T-helper 22 cell (primary cell): Measurements from ENCODE around the gene OLIG1.

ENCODE experiments used
- DNase-seq: peaks from one replicate; pipeline ENCODE4 v3.0.0-alpha.2; 2020; ENCODE audit warnings: low read depth

The OLIG1 gene

GRCh38 chr21:33101300-33101911 is 31.5 kb downstream of the OLIG1 start:
- DNase-seq = no peak

GRCh38 chr21:33105088-33105487 is 35.1 kb downstream of the OLIG1 start:
- no peak for DNase-seq

GRCh38 chr21:33108228-33108627 is 38.3 kb downstream of the OLIG1 start:
- DNase-seq = no peak

GRCh38 chr21:33109574-33110339 is 39.8 kb downstream of the OLIG1 start:
- DNase-seq = no peak

GRCh38 chr21:33110340-33110715 is 40.4 kb downstream of the OLIG1 start:
- no peak for DNase-seq

GRCh38 chr21:33111577-33111976 is 41.6 kb downstream of the OLIG1 start:
- no peak for DNase-seq

GRCh38 chr21:33112151-33112550 is 42.2 kb downstream of the OLIG1 start:
- no peak for DNase-seq

- DNase-seq = no peak
These were observed 42.7 kb downstream of the OLIG1 start for GRCh38 chr21:33112681-33113080.

GRCh38 chr21:33113131-33113530 is 43.2 kb downstream of the OLIG1 start:
- DNase-seq = no peak

- no peak for DNase-seq
These were observed 44.3 kb downstream of the OLIG1 start for GRCh38 chr21:33114276-33114675.

- no peak for DNase-seq
These were observed 45.9 kb downstream of the OLIG1 start for GRCh38 chr21:33115631-33116510.

- DNase-seq = peak; percentile 8
These were observed 46.7 kb downstream of the OLIG1 start for GRCh38 chr21:33116676-33117075.

GRCh38 chr21:33117101-33117888 is 47.4 kb downstream of the OLIG1 start:
- DNase-seq = no peak
